SK-N-SH (cell line): Measurements from ENCODE around the gene SETD7. TPM values are rescaled to one million over a fixed set of nuclear protein-coding genes. Genes with fewer than 3 reads are reported as not detected.
"Not testable (repeated sequence)": the region's sequence is repeated elsewhere in the genome, so short reads cannot be mapped to it uniquely, and the experiment has no call there.

Experiments used
- CTCF ChIA-PET: fragments of 300-600, 350-600 bp; formaldehyde crosslinking; extraction: SDS; loops from one replicate; lab custom pipeline; 2021; lab: Yijun Ruan, JAX
- POLR2A ChIA-PET: fragments of 350-600 bp; sonication (Branson Sonifier 250); formaldehyde crosslinking; extraction: SDS; loops from one replicate; lab custom pipeline; 2020; ENCODE audit warnings: antibody characterized with exemption, inconsistent platforms; lab: Yijun Ruan, JAX
- DNase-seq: peaks from one replicate; pipeline ENCODE4 v3.0.0; 2012
- H2AFZ ChIP-seq: fragments of 200-600 bp; sonication (generic); 2 replicates; pipeline ENCODE4 v1.8.1; 2016; ENCODE audit warnings: antibody characterized with exemption, mild to moderate bottlenecking, low read depth
- H3F3A ChIP-seq: fragments of 200-600 bp; sonication (generic); replicated peaks from 2 replicates; pipeline ENCODE3; 2016; ENCODE audit warnings: antibody characterized with exemption, mild to moderate bottlenecking; ENCODE audit not compliant: insufficient read depth
- H3K27ac ChIP-seq, 2 experiments: fragments of 200-500 bp in 1 of 2; fragments of 200-600 bp in 1 of 2; sonication (Bioruptor generic) in 1 of 2; sonication (generic), shearing (Covaris generic) in 1 of 2; 2 replicates each; pipeline versions ENCODE4 v1.5.1 to v1.6.1; 2014 to 2016; ENCODE audit warnings: low read depth in 2 of 2, inconsistent platforms in 1 of 2, low read length in 1 of 2, mild to moderate bottlenecking in 1 of 2, mixed read lengths in 1 of 2
- H3K27me3 ChIP-seq: fragments of 200-600 bp; sonication (generic), shearing (Covaris generic); 2 replicates; pipeline ENCODE4 v1.6.1; 2016; ENCODE audit warnings: mixed run types; ENCODE audit not compliant: insufficient read depth
- H3K36me3 ChIP-seq, 2 experiments: fragments of 200-500 bp in 1 of 2; fragments of 200-600 bp in 1 of 2; sonication (Bioruptor generic) in 1 of 2; sonication (generic) in 1 of 2; replicated peaks in 1 of 2; 2 replicates each; pipeline versions ENCODE3 to v1.5.1; 2014 to 2016; ENCODE audit warnings: low read length in 1 of 2, mild to moderate bottlenecking in 1 of 2; ENCODE audit not compliant: insufficient read depth in 2 of 2, control insufficient read depth in 1 of 2
- H3K4me1 ChIP-seq, 2 experiments: fragments of 200-500 bp in 1 of 2; fragments of 200-600 bp in 1 of 2; sonication (Bioruptor generic) in 1 of 2; sonication (generic), shearing (Covaris generic) in 1 of 2; 2 replicates each; pipeline versions ENCODE4 v1.5.1 to v1.6.1; 2014 to 2016; ENCODE audit warnings: low read depth in 1 of 2, low read length in 1 of 2, mixed run types in 1 of 2; ENCODE audit not compliant: insufficient read depth in 2 of 2, control insufficient read depth in 1 of 2
- H3K4me2 ChIP-seq: fragments of 200-600 bp; sonication (generic), shearing (Covaris generic); 2 replicates; pipeline ENCODE4 v1.6.1; 2017; ENCODE audit warnings: mixed run types
- H3K4me3 ChIP-seq, 2 experiments: fragments of 200-500 bp in 1 of 2; fragments of 200-600 bp in 1 of 2; sonication (Bioruptor generic) in 1 of 2; sonication (generic), shearing (Covaris generic) in 1 of 2; 2 replicates each; pipeline versions ENCODE4 v1.5.1 to v1.8.1; 2014 to 2016; ENCODE audit warnings: low read depth in 2 of 2, inconsistent platforms in 1 of 2, low read length in 1 of 2, mild to moderate bottlenecking in 1 of 2, mixed read lengths in 1 of 2, moderate library complexity in 1 of 2
- H3K79me2 ChIP-seq: fragments of 200-600 bp; sonication (generic); 2 replicates; pipeline ENCODE4 v1.8.1; 2017; ENCODE audit warnings: mild to moderate bottlenecking; ENCODE audit not compliant: insufficient read depth
- H3K9ac ChIP-seq: fragments of 200-600 bp; sonication (generic); 2 replicates; pipeline ENCODE4 v1.6.1; 2017; ENCODE audit warnings: mixed run types
- H3K9me2 ChIP-seq: fragments of 200-600 bp; sonication (generic); 2 replicates; pipeline ENCODE4 v1.6.1; 2017; ENCODE audit warnings: mixed run types
- H3K9me3 ChIP-seq: fragments of 200-600 bp; sonication (generic); 2 replicates; pipeline ENCODE4 v1.6.1; 2017; ENCODE audit warnings: mixed run types, mild to moderate bottlenecking, moderate library complexity
- H4K20me1 ChIP-seq: fragments of 200-600 bp; sonication (generic); 2 replicates; pipeline ENCODE4 v1.6.1; 2017; ENCODE audit warnings: mild to moderate bottlenecking, mixed run types; ENCODE audit not compliant: insufficient read depth
- CHD2 ChIP-seq: fragments of 150-350 bp; IDR thresholded peaks from 2 replicates; pipeline ENCODE4 v1.6.1; 2018; ENCODE audit warnings: low read length; ENCODE audit not compliant: partially characterized antibody
- CTCF ChIP-seq: fragments of 200-600 bp; sonication (generic); IDR thresholded peaks from 2 replicates; pipeline ENCODE4 v1.6.1; 2017; ENCODE audit warnings: antibody characterized with exemption, mild to moderate bottlenecking, moderate library complexity
- ELF1 ChIP-seq: IDR thresholded peaks from 2 replicates; pipeline ENCODE4 v1.4.0; 2012
- EZH2phosphoT487 ChIP-seq: fragments of 200-600 bp; sonication (generic); IDR thresholded peaks from 2 replicates; pipeline ENCODE4 v1.6.1; 2017; ENCODE audit warnings: low read depth, mixed run types, mild to moderate bottlenecking, antibody characterized with exemption, moderate library complexity, borderline replicate concordance
- FOXJ3 ChIP-seq: sonication (generic); formaldehyde crosslinking; IDR thresholded peaks from 2 replicates; pipeline ENCODE4 v1.5.1; 2020; ENCODE audit warnings: mild to moderate bottlenecking, missing genetic modification reagents
- GATA2 ChIP-seq: sonication (generic); formaldehyde crosslinking; IDR thresholded peaks from 2 replicates; pipeline ENCODE4 v1.5.0; 2020; ENCODE audit warnings: mild to moderate bottlenecking, missing genetic modification reagents
- MAX ChIP-seq: IDR thresholded peaks from 2 replicates; pipeline ENCODE4 v1.4.0; 2012; ENCODE audit warnings: low read depth
- MEF2A ChIP-seq: IDR thresholded peaks from 2 replicates; pipeline ENCODE4 v1.4.0; 2012; ENCODE audit warnings: low read depth, borderline replicate concordance
- NFIC ChIP-seq: IDR thresholded peaks from 2 replicates; pipeline ENCODE4 v1.4.0; 2012; ENCODE audit warnings: borderline replicate concordance
- RAD21 ChIP-seq: IDR thresholded peaks from 2 replicates; pipeline ENCODE4 v1.6.1; 2012; ENCODE audit warnings: mild to moderate bottlenecking, low read length
- RCOR1 ChIP-seq: fragments of 150-350 bp; IDR thresholded peaks from 2 replicates; pipeline ENCODE4 v1.6.1; 2017; ENCODE audit warnings: antibody characterized with exemption, low read length
- REST ChIP-seq: IDR thresholded peaks from 2 replicates; pipeline ENCODE4 v1.6.1; 2012; ENCODE audit warnings: mild to moderate bottlenecking, low read depth, low read length, moderate library complexity
- RFX5 ChIP-seq: IDR thresholded peaks from 2 replicates; pipeline ENCODE4 v1.6.1; 2012; ENCODE audit warnings: mild to moderate bottlenecking, improper control_type of control experiment, low read length
- RXRA ChIP-seq: IDR thresholded peaks from 2 replicates; pipeline ENCODE4 v1.4.0; 2012; ENCODE audit warnings: low read depth, mild to moderate bottlenecking, borderline replicate concordance
- TAF1 ChIP-seq: IDR thresholded peaks from 2 replicates; pipeline ENCODE4 v1.6.1; 2012; ENCODE audit warnings: low read depth, mild to moderate bottlenecking, low read length, moderate library complexity, borderline replicate concordance
- YY1 ChIP-seq: IDR thresholded peaks from 2 replicates; pipeline ENCODE4 v1.4.0; 2012; ENCODE audit warnings: low read depth, mild to moderate bottlenecking
- WGBS: methylation state at CpG from one replicate; pipeline ENCODE4 v1.1.6; 2017; ENCODE audit warnings: low lambda C conversion rate; 5-methylcytosine and 5-hydroxymethylcytosine counted together
- polyA plus RNA-seq, 3 experiments: library from polyadenylated mRNA; depleted of rRNA; stranded (reverse); fragments of >200 nt; gene quantifications; 2 replicates each; pipeline ENCODE4 v1.2.3, GENCODE V29; 2012
- TF ChIP-seq, protein P1 (sequence below): IDR thresholded peaks from 2 replicates; pipeline ENCODE4 v1.4.0; 2012; ENCODE audit warnings: low read depth, borderline replicate concordance

The SETD7 gene
- polyA plus RNA-seq, 1 of the 3 experiments (the other 2 are of a cell fraction): 5.0 TPM

DNA sequence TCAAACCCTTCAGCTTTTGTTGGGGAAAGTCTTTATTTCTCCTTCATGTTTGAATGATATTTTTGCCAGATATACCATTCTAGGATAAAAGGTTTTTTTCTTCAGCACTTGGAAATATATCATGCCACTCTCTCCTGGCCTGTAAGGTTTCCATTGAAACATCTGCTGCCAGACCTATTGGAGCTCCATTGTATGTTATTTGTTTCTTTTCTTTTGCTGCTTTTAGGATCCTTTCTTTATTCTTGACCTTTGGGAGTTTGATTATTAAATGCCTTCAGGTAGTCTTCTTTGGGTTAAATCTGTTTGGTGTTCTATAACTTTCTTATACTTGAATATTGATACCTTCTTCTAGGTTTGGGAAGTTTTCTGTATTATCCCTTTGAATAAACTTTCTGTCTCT lies 87.3 kb downstream of the SETD7 start:
- H3K4me3 ChIP-seq, H3F3A ChIP-seq, H3K9me3 ChIP-seq, POLR2A ChIA-PET, H3K27ac ChIP-seq, H2AFZ ChIP-seq, DNase-seq, H3K9ac ChIP-seq, H4K20me1 ChIP-seq, H3K4me2 ChIP-seq, H3K9me2 ChIP-seq, H3K4me1 ChIP-seq, H3K27me3 ChIP-seq: not testable (repeated sequence)
- CTCF ChIA-PET: interaction anchor here (1.0 kb wide), 1 partner anchor 29 kb away, joined by 3 read pairs; no protein-coding TSS in a partner anchor
- Histone ChIP-seq H3K36me3 (peaks cover 9 to 27% of the 10 kb centered on the region in 2 experiments), H3K79me2 (peaks cover 76% of the 10 kb centered on the region)

GRCh38 chr4:139465922-139466321 lies 90.1 kb downstream of the SETD7 start:
- Histone ChIP-seq H3K4me1 (0 out of 4 replicates have a peak, but pooled peaks cover 0 to under 1% of the 10 kb centered on the region in 2 experiments), H3K27me3 (no peaks in the 10 kb centered on the region), H3K4me2 (no peak overlapping the region), H3K4me3 (no peak overlapping the region), H3K9me3 (no peaks in the 10 kb centered on the region), H3F3A (no peaks in the 10 kb centered on the region), H3K79me2 (peaks cover 96% of the 10 kb centered on the region), H3K36me3 (peaks cover 0 to 8% of the 10 kb centered on the region in 2 experiments), H3K27ac (no peak overlapping the region), H4K20me1 (peaks cover 5% of the 10 kb centered on the region; the same call in 1 of the 2 replicates), H3K9ac (no peak overlapping the region), H2AFZ (no peak overlapping the region), H3K9me2 (no peaks in the 10 kb centered on the region)
- 71% methylated on average over 4 of the region's 4 CpGs for WGBS
- TF ChIP-seq RCOR1 (no peak), GATA2 (CRISPR knock-in tag) (no peak), FOXJ3 (CRISPR knock-in tag) (no peak), ELF1 (no peak), MEF2A (no peak), CHD2 (no peak), RAD21 (no peak), RXRA (no peak), MAX (no peak), TAF1 (no peak), EZH2phosphoT487 (no peak), CTCF (no peak), REST (no peak), YY1 (no peak), RFX5 (no peak), NFIC (no peak)
- TF ChIP-seq, protein P1, sequence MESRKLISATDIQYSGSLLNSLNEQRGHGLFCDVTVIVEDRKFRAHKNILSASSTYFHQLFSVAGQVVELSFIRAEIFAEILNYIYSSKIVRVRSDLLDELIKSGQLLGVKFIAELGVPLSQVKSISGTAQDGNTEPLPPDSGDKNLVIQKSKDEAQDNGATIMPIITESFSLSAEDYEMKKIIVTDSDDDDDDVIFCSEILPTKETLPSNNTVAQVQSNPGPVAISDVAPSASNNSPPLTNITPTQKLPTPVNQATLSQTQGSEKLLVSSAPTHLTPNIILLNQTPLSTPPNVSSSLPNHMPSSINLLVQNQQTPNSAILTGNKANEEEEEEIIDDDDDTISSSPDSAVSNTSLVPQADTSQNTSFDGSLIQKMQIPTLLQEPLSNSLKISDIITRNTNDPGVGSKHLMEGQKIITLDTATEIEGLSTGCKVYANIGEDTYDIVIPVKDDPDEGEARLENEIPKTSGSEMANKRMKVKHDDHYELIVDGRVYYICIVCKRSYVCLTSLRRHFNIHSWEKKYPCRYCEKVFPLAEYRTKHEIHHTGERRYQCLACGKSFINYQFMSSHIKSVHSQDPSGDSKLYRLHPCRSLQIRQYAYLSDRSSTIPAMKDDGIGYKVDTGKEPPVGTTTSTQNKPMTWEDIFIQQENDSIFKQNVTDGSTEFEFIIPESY: no peak
- CTCF ChIA-PET: interaction anchor here (1.3 kb wide), 1 partner anchor 32 kb away, joined by 4 read pairs; no protein-coding TSS in a partner anchor
- DNase-seq: no peak
- POLR2A ChIA-PET: interaction anchor here (0.5 kb wide), 1 partner anchor 1290 kb away, joined by 4 read pairs; the partner anchor contains the start of gene TBC1D9

DNA sequence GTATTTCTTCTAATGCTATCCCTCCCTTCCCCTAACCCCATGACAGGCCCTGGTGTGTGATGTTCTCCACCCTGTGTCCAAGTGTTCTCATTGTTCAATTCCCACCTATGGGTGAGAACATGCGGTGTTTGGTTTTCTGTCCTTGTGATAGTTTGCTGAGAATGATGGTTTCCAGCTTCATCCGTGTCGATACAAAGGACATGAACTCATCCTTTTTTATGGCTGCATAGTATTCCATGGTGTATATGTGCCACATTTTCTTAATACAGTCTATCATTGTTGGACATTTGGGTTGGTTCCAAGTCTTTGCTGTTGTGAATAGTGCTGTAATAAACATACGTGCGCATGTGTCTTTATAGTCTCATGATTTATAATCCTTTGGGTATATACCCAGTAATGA lies 91.5 kb downstream of the SETD7 start:
- CTCF ChIA-PET, POLR2A ChIA-PET, H3K36me3 ChIP-seq, H3K27ac ChIP-seq, H3K4me2 ChIP-seq, H3K4me1 ChIP-seq, H3K9me3 ChIP-seq, H2AFZ ChIP-seq, H4K20me1 ChIP-seq, H3K9ac ChIP-seq, H3F3A ChIP-seq, H3K27me3 ChIP-seq, H3K4me3 ChIP-seq, H3K9me2 ChIP-seq, DNase-seq: not testable (repeated sequence)
- 97% methylated on average over 5 of the region's 5 CpGs for WGBS
- peaks cover 96% of the 10 kb centered on the region for H3K79me2 ChIP-seq
